ENCODE data around the gene ARMC12.
"Not testable (repeated sequence)": the region's sequence is repeated elsewhere in the genome, so short reads cannot be mapped to it uniquely, and the experiment has no call there.

Gene ARMC12

DNA sequence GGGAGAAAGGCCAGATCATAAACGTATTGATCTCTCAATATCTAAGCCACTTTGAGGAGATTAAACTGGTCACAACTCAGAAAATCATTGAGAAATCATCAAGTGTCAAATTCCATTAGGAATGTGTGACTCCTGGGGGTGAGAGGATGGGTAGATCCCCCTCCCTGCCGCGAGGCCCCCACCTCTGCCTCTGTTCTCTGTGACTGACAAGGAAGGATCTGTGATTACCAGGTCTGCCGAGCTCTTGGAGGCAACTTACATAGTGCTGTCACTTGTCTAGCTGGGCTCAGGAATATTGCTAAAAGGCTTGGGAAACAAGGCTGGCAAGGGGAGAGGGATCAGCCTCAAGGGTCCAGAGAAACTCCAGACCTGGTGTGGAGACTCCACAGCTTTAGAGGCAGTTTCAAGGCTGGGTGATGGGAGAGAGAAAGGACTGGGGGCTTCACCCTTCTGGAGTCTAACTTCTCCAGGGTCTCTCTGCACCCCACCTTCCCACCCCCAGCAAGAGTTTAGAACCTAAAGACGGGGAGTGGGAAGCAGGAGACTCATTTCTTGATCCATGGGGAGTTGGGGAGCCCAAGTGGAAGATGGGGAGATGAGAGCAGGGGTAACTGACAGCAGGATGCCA, 11.6 kb upstream of the ARMC12 start:
- Mint-ChIP-seq H3K36me3 (no peaks in the 10 kb centered on the region), H3K9me3 (ENCODE audit: low read depth) (no peaks in the 10 kb centered on the region), H3K4me1 (ENCODE audit: low read depth) (peaks cover 73% of the 10 kb centered on the region), H3K27ac (peak overlapping the region; percentile 54), H3K4me3 (peak overlapping the region; percentile 53), H3K27me3 (no peaks in the 10 kb centered on the region)

DNA sequence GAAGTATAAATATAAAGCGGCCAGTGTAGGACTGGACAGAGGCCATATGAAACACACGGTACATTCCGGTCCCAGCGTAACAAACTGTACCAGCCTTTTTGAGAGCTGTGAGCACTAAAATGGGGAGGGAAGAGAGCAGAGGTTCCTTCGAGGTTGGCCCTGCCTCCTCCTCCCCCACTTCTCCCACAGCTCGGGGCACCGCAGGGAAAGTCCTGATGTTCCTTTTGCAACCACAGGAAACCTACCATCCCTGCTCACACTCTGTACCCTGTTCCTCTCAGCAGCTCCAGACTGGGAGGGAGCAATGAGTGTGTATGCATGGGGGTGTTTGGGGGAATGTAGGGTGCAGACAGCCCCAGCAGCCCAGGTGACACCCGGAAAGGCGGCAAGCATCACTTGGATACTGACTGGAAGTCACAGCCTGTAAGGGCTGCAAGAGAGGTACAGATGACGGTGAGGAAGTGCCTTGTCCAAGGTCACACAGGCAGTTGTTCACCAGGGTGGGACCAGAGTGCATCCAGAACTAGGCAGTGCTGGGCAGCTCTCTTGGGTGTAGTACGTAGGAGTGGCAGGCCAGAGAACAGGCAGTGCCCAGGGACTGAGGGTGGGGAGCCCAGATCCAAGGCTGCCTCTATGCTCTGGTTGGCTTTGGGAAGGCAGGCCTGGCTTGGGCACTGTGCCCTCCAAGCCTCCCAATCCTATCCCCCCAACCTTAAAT, 11.0 kb upstream of the ARMC12 start:
- Mint-ChIP-seq H3K9me3 (ENCODE audit: low read depth) (no peaks in the 10 kb centered on the region), H3K4me3 (peak overlapping the region; percentile 79), H3K27ac (peak overlapping the region; percentile 88), H3K27me3 (no peaks in the 10 kb centered on the region), H3K4me1 (ENCODE audit: low read depth) (peaks cover 73% of the 10 kb centered on the region), H3K36me3 (no peaks in the 10 kb centered on the region)

DNA sequence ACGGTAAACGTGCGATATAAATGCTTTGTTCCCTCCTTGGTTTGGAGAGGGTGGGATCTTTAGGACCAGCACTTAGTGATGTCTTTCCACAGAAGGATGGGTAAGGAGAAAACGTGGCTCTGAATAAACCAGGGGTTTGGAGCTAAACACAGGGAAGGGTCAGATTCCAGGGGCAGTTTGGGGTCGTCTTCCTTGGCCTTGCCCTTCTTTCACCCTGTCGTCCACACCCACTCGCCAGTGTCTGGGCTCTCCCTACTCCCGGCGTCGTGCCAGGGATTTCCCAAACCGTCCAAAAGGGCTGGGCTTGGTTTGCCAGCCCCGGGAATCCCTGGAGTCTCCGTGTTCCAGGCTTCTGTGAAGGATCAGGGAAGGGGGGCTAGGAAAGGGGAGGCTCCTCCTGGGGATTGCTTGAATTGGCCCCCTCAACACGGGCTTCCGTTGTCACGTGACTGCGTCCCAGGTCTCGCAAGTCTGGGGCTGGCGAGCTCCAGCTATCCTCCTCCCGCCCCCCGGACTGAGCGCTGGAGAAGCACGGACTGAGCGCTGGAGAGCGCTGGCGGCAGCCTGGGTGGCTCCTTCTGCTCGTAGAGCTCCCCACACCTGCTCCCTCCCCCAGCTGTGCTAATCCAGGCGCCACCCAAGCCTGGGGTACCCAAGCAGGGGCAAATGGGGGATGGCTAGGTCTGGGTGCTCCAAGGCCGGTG, 9.4 kb upstream of the ARMC12 start:
- Mint-ChIP-seq H3K4me3 (peak overlapping the region; percentile 79), H3K4me1 (ENCODE audit: low read depth) (peaks cover 74% of the 10 kb centered on the region), H3K27me3 (no peaks in the 10 kb centered on the region), H3K36me3 (no peaks in the 10 kb centered on the region), H3K9me3 (ENCODE audit: low read depth) (no peaks in the 10 kb centered on the region), H3K27ac (peak overlapping the region; percentile 88)

DNA sequence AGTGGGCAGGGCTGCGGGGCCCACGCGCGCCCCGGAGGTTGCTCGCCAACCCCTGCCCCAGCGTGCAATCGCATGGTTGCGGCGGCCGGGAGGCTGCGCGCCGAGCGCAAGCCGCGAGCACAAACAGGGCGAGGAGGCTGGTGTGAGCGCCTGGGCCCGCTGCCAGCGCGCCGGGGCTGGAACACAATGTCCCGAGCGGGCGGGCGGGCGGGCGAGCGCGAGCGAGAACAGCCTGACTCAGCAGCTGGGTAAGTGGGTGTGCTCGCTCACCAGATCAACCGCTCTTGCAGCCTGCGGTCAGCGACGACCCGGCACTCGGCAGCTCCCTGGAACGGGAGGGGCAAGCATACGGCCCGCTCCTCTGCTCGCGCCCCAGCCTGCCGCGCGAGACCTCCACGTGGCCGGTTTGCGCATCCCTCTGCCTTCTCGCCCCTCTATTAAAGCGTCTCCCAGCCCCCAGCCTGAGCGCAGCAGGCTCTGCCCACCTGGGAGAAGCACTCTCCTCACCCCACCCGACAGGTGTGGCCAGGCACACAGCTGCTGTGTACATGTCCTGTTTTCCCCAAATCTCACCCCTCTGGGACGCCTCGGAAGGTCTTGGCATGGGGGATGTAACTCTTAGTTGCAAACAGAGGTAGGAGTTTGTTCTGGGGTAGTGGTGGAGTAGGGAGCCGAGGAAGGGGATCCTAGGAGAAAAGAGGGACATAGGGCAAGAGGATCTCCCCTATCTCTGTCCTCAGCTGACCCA, 8.7 kb upstream of the ARMC12 start:
- Mint-ChIP-seq H3K27ac (peak overlapping the region; percentile 95), H3K4me3 (peak overlapping the region; percentile 84), H3K4me1 (ENCODE audit: low read depth) (peaks cover 80% of the 10 kb centered on the region), H3K36me3 (no peaks in the 10 kb centered on the region), H3K9me3 (ENCODE audit: low read depth) (no peaks in the 10 kb centered on the region), H3K27me3 (no peaks in the 10 kb centered on the region)

DNA sequence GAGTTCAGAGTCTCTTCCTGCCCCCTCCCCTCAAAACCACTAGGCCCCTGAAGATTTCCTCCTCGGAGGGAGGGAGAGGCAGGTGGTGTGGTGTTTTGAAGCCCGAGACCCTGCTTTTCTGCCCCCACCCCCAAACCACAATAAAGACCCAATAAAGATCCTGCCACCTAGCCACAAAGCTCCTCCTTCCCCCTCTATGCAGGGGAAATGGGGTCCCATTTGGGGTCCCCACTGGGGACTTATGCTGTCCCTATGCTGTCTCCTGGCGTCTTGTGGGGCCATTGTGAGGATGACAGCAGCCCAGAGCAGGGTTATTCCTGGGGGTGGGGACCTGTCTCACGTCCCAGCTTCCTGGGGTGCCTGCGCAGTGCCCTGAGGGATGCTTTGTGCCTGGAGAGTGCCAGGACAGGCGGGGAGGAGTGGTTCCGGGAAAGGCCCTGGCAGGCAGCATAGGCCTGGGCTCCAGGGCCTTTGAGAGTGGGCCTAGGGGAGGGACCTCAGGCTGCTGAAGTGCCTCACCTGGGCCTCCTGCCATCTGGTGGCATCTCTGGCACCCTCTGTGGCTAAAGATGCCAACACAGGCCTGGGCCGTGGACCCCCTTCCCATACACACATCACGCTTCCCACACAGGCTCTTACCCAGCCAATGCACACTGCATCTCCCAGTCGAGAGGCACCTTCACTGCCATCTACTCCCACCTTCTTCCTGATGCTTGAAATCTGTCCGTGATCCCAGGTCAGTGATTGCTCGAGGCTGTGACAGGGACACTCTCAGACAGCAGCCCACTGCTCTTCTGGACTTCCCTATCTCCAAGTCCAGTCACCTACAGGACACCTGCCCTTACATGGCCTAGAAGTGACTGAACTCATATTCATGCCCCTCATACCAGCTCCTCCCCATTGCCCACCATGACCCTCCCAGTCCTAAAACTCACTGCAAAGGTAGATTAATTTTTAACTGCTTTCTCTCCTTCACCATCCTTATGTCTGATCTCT, 7.9 kb upstream of the ARMC12 start:
- Mint-ChIP-seq H3K9me3 (ENCODE audit: low read depth) (no peaks in the 10 kb centered on the region), H3K36me3 (no peaks in the 10 kb centered on the region), H3K27ac (peak overlapping the region; percentile 95), H3K4me3 (peak overlapping the region; percentile 84), H3K27me3 (no peaks in the 10 kb centered on the region), H3K4me1 (ENCODE audit: low read depth) (peaks cover 82% of the 10 kb centered on the region)

DNA sequence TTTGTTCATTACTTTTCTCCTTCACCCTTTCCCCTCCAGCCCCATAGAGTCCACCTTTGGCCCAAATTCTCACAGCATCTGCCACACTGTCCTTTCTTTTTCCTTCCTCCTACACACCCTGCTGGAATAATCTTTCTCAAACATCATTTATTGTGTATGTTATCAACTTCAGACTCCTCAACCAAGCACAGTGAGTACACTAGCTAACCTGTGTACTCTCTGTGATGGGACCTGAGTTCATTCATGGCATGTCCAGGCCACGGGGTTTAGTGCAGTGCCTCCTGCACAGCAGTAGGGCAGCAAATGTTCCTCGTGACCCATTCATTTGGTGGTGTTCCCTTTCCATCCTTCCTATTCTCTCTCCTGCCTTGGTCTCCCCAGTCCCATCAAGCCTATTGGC, 7.1 kb upstream of the ARMC12 start:
- Mint-ChIP-seq H3K27me3 (no peaks in the 10 kb centered on the region), H3K36me3 (no peaks in the 10 kb centered on the region), H3K9me3 (ENCODE audit: low read depth) (no peaks in the 10 kb centered on the region), H3K4me3 (peak overlapping the region; percentile 56), H3K27ac (peak overlapping the region; percentile 95), H3K4me1 (ENCODE audit: low read depth) (peaks cover 79% of the 10 kb centered on the region)

DNA sequence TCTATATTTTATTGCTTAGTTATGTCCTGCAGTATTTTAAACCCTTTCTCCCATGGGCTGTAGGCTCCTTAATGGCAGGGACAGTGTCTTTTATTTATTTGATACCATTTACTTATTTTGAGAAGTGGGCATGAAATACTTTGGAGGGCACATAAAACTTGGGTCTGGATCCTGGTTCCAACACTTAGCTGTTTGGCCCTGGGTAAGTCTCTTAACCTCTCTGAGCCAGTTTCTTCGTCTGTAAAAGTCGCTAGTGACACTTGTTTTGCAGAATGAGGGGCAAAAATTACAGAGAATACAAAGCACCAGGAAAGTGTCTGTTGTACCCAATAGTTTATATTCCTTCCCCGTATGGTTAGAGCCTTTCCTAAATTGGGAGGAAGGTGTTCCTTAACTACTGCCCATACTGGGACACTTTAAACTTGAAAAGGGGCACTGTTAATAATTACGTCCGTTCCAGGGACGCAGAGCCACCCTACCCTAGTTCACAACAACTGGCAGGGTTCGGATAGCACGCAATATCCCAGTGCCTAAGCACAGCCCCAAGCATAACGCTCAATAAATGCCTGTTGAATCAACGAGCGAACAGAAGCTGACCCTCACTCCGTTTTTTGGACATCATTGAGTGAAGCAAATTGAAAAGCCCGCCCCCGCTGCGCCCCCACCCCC, 6.0 kb upstream of the ARMC12 start:
- Mint-ChIP-seq H3K36me3 (no peaks in the 10 kb centered on the region), H3K4me1 (ENCODE audit: low read depth) (peaks cover 77% of the 10 kb centered on the region), H3K27me3 (no peaks in the 10 kb centered on the region), H3K27ac (peak overlapping the region; percentile 64), H3K4me3 (peak overlapping the region; percentile 88), H3K9me3 (ENCODE audit: low read depth) (no peaks in the 10 kb centered on the region)

DNA sequence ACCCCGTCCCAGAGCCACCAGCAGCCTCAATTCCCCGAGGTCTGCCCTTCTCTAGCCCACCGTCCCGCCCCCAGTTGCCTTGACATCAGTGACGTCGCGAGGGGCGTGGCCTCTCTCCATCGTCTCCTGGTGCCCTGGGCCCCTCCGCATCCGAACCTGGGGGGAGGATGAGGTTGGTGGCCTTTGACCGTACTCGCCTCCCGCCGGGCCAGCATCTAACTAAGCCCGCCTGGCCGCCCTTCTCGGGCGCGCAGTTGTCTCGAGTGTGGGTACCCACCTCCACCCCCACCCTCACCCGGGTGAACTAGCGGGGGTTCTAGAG, 5.5 kb upstream of the ARMC12 start:
- Mint-ChIP-seq H3K27ac (peak overlapping the region; percentile 94), H3K4me1 (ENCODE audit: low read depth) (peaks cover 77% of the 10 kb centered on the region), H3K27me3 (no peaks in the 10 kb centered on the region), H3K36me3 (no peaks in the 10 kb centered on the region), H3K9me3 (ENCODE audit: low read depth) (no peaks in the 10 kb centered on the region), H3K4me3 (peak overlapping the region; percentile 88)

DNA sequence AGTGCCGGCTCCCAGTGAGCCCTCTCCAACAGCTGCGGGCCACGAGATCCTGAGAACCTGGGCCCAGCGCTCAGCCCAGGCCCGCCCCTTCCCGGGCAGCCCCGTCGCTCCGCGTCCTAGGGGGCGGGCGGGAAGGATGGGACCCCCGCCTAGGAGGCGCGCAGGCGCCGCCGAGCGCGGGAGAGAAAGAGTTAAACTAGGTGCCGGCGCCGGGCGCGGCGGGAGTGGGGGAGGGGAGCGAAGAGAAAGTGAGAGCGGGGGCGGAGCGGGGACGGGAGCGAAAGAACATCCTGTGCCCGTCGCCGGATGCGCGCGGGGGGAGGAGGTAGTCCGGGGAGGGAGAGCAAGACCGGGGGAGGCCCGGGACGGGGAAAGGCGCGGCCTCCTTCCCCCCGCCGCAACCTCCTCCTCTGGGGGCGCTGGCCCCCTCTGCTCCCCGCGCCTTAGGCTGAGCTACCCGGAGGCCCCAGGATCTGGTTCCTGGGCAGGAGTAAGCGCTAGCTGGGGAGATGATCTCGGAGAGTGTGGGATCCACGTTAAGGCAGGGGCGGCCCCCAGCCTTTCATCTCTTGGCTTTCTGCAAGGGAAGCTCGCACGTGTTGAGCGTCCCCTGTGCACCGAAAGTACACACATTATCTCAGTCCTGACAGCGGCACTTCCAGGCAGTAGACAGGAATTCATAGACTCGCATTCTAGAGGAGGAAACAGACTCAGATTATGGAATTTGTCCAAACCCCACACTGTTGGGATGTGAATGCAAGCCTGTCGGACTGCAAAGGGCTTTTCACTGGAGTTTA, 4.9 kb upstream of the ARMC12 start:
- peaks cover 74% of the 10 kb centered on the region for H3K4me1 Mint-ChIP-seq (ENCODE audit: low read depth)
- H3K9me3 Mint-ChIP-seq (ENCODE audit: low read depth): no peaks in the 10 kb centered on the region
- H3K27ac Mint-ChIP-seq: peak overlapping the region; percentile 94
- H3K27me3 Mint-ChIP-seq: no peaks in the 10 kb centered on the region
- no peaks in the 10 kb centered on the region for H3K36me3 Mint-ChIP-seq
- H3K4me3 Mint-ChIP-seq: peak overlapping the region; percentile 88

DNA sequence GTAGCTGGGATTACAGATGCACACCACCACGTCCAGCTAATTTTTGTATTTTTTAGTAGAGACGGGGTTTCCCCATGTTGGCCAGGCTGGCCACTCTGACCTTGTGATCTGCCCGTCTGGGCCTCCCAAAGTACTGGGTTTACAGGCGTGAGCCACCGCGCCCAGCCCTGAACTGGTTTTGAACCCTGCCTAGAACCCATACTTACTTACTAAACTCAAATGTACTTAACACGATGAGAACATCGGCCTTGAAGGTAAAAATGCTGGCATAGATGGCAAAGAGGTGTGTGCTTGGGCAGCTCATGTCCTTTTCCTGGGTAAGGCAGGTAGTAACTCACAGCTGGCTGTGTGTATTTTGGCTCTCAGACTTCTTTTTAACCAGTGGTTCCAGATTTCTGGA, 3.2 kb upstream of the ARMC12 start:
- no peak overlapping the region for H3K4me3 Mint-ChIP-seq
- no peaks in the 10 kb centered on the region for H3K9me3 Mint-ChIP-seq (ENCODE audit: low read depth)
- peaks cover 70% of the 10 kb centered on the region for H3K4me1 Mint-ChIP-seq (ENCODE audit: low read depth)
- no peaks in the 10 kb centered on the region for H3K36me3 Mint-ChIP-seq
- peak overlapping the region; percentile 22 for H3K27ac Mint-ChIP-seq
- H3K27me3 Mint-ChIP-seq: no peaks in the 10 kb centered on the region

DNA sequence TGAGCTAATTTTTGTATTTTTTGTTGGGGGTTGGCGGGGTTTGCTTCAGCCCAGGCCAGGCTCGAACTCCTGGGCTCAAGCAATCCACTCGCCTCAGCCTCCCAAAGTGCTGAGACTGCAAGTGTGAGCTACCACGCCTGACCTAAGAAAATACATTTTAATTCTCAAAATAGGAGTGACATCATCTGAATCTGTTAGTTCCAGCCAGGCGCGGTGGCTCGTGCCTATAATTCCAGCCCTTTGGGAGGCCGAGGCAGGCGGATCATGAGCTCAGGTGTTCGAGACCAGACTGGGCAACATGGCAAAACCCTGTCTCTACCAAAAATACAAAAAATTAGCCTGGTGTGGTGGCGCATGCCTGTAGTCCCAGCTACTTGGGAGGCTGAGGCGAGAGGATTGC, 2.5 kb upstream of the ARMC12 start:
- H3K4me3 Mint-ChIP-seq; H3K9me3 Mint-ChIP-seq (ENCODE audit: low read depth); H3K27me3 Mint-ChIP-seq; H3K36me3 Mint-ChIP-seq: not testable (repeated sequence)
- peak overlapping the region; percentile 46 for H3K27ac Mint-ChIP-seq
- peaks cover 64% of the 10 kb centered on the region for H3K4me1 Mint-ChIP-seq (ENCODE audit: low read depth)

DNA sequence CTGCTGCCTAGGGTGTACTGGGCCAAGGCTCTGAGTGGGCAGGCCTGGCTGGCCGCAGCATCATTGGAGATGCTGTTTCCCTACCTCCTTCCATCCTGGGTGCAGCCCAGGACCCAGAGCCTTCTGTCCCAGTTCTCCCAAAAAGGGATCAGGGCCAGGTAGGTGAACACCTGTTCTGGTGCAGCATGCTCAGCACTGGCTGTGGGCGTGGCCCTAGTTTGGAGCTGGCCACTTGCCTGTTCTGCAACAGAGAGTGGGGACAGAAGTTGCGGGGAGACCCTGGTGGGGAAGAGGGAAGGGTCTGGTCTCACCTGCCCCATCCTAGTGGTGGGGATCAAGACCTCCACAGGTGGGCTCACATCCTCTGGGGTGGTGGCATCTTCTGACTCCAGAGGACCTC, 1.4 kb upstream of the ARMC12 start:
- no peaks in the 10 kb centered on the region for H3K9me3 Mint-ChIP-seq (ENCODE audit: low read depth)
- H3K27me3 Mint-ChIP-seq: no peaks in the 10 kb centered on the region
- no peaks in the 10 kb centered on the region for H3K36me3 Mint-ChIP-seq
- H3K4me1 Mint-ChIP-seq (ENCODE audit: low read depth): peaks cover 53% of the 10 kb centered on the region
- H3K4me3 Mint-ChIP-seq: no peak overlapping the region
- H3K27ac Mint-ChIP-seq: no peak overlapping the region

DNA sequence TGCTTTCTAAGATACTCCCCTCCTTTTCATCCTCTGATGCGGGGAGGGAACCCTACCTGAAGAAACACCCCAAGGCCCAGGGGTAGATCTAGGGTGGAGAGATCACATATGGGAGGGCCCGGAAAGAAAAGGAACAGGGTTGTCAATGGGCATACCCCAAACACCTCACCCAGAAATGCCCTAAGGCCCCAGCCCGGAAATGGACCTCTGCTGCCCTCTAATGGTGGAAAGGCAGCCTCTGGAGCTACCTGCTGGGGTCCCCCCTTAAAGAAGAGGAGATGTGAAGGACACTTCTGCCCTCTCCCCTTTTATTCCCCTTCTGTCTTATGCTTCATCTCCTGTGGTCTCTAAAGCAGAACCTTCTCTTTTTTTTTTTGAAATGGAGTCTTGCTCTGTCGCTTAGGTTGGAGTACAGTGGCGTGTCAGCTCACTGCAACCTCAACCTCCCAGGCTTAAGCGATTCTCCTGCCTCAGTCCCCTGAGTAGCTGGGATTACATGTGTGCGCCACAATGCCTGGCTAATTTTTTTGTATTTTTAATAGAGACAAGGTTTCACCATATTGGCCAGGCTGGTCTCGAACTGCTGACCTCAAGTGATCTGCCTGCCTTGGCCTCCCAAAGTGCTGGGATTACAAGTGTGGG, 458 bp upstream of the ARMC12 start:
- Mint-ChIP-seq H3K4me1 (ENCODE audit: low read depth) (peaks cover 46% of the 10 kb centered on the region), H3K27ac (peak overlapping the region; percentile 70), H3K36me3 (no peaks in the 10 kb centered on the region), H3K4me3 (no peak overlapping the region), H3K9me3 (ENCODE audit: low read depth) (no peaks in the 10 kb centered on the region), H3K27me3 (no peaks in the 10 kb centered on the region)

All from activated naive CD8-positive, alpha-beta T cell (primary cell).